KMS-11 (cell line): Measurements from ENCODE around the gene ELP5.

Source experiments
- H2AFZ ChIP-seq: fragments of 200-600 bp; sonication (generic); 2 replicates; pipeline ENCODE4 v1.6.1; 2016; ENCODE audit warnings: antibody characterized with exemption, mixed run types, low read depth
- H3K27ac ChIP-seq: fragments of 200-600 bp; sonication (generic); 2 replicates; pipeline ENCODE4 v1.6.1; 2016; ENCODE audit warnings: mild to moderate bottlenecking, mixed run types
- H3K27me3 ChIP-seq: fragments of 200-600 bp; sonication (generic); 2 replicates; pipeline ENCODE4 v1.6.1; 2017; ENCODE audit warnings: mild to moderate bottlenecking, low read depth, mixed run types, moderate library complexity; ENCODE audit not compliant: insufficient read depth
- H3K36me3 ChIP-seq: fragments of 200-600 bp; sonication (generic); 2 replicates; pipeline ENCODE4 v1.6.1; 2017; ENCODE audit warnings: mild to moderate bottlenecking, mixed run types; ENCODE audit not compliant: insufficient read depth
- H3K4me1 ChIP-seq: fragments of 200-600 bp; sonication (generic); 2 replicates; pipeline ENCODE4 v1.6.1; 2016; ENCODE audit warnings: mild to moderate bottlenecking, low read depth, mixed run types; ENCODE audit not compliant: poor library complexity, severe bottlenecking
- H3K4me2 ChIP-seq: fragments of 200-600 bp; sonication (generic); 2 replicates; pipeline ENCODE4 v1.7.0; 2016; ENCODE audit warnings: mild to moderate bottlenecking, mixed run types
- H3K4me3 ChIP-seq: fragments of 200-600 bp; sonication (generic); IDR thresholded peaks from 2 replicates; pipeline ENCODE4 v1.6.1; 2017; ENCODE audit warnings: low read depth, low read length, mixed read lengths; ENCODE audit not compliant: insufficient read depth
- H3K79me2 ChIP-seq: fragments of 200-600 bp; sonication (generic); 2 replicates; pipeline ENCODE4 v1.6.1; 2016; ENCODE audit warnings: low read depth, mixed run types; ENCODE audit not compliant: insufficient read depth
- H3K9ac ChIP-seq: fragments of 200-600 bp; sonication (generic); 2 replicates; pipeline ENCODE4 v1.6.1; 2016; ENCODE audit warnings: mild to moderate bottlenecking, mixed run types
- H4K20me1 ChIP-seq: fragments of 200-600 bp; sonication (generic); 2 replicates; pipeline ENCODE4 v1.6.1; 2016; ENCODE audit warnings: mild to moderate bottlenecking, mixed run types; ENCODE audit not compliant: insufficient read depth
- CTCF ChIP-seq: fragments of 200-600 bp; sonication (generic); conservative IDR thresholded peaks from 2 replicates; pipeline ENCODE4 v1.6.1; 2017; ENCODE audit warnings: low read depth, mild to moderate bottlenecking, antibody characterized with exemption, low read length, moderate library complexity, mixed read lengths

Gene ELP5

GRCh38 chr17:7246779-7247178, 5.2 kb upstream of the ELP5 start:
- Histone ChIP-seq H3K4me1 (no peaks in the 10 kb centered on the region), H3K79me2 (no peaks in the 10 kb centered on the region), H2AFZ (no peak overlapping the region), H3K4me2 (no peak overlapping the region), H4K20me1 (no peaks in the 10 kb centered on the region), H3K27me3 (no peaks in the 10 kb centered on the region), H3K27ac (no peak overlapping the region), H3K36me3 (no peaks in the 10 kb centered on the region), H3K4me3 (no peak overlapping the region), H3K9ac (no peak overlapping the region)
- no peak for TF ChIP-seq CTCF

GRCh38 chr17:7248796-7249195, 3.2 kb upstream of the ELP5 start:
- no peak overlapping the region for H3K27ac ChIP-seq
- no peaks in the 10 kb centered on the region for H3K4me1 ChIP-seq
- H3K4me2 ChIP-seq, result no peak overlapping the region
- no peak for TF ChIP-seq CTCF
- H3K9ac ChIP-seq, result no peak overlapping the region
- H3K27me3 ChIP-seq, result no peaks in the 10 kb centered on the region
- H4K20me1 ChIP-seq, result no peaks in the 10 kb centered on the region
- H2AFZ ChIP-seq, result no peak overlapping the region
- no peaks in the 10 kb centered on the region for H3K36me3 ChIP-seq
- no peaks in the 10 kb centered on the region for H3K79me2 ChIP-seq
- no peak overlapping the region for H3K4me3 ChIP-seq

GRCh38 chr17:7249214-7249613, 2.8 kb upstream of the ELP5 start:
- no peaks in the 10 kb centered on the region for H3K4me1 ChIP-seq
- no peak overlapping the region for H2AFZ ChIP-seq
- no peak overlapping the region for H3K4me2 ChIP-seq
- TF ChIP-seq CTCF, result no peak
- no peaks in the 10 kb centered on the region for H3K36me3 ChIP-seq
- H3K27ac ChIP-seq, result no peak overlapping the region
- no peak overlapping the region for H3K4me3 ChIP-seq
- no peak overlapping the region for H3K9ac ChIP-seq
- H4K20me1 ChIP-seq, result no peaks in the 10 kb centered on the region
- no peaks in the 10 kb centered on the region for H3K79me2 ChIP-seq
- H3K27me3 ChIP-seq, result no peaks in the 10 kb centered on the region

- no peaks in the 10 kb centered on the region for H3K79me2 ChIP-seq
- H3K4me1 ChIP-seq, result no peaks in the 10 kb centered on the region
- no peak overlapping the region for H2AFZ ChIP-seq
- H3K36me3 ChIP-seq, result no peaks in the 10 kb centered on the region
- no peaks in the 10 kb centered on the region for H3K27me3 ChIP-seq
- no peaks in the 10 kb centered on the region for H4K20me1 ChIP-seq
- H3K4me3 ChIP-seq, result no peak overlapping the region
- H3K27ac ChIP-seq, result no peak overlapping the region
- H3K9ac ChIP-seq, result no peak overlapping the region
- H3K4me2 ChIP-seq, result no peak overlapping the region
- TF ChIP-seq CTCF, result no peak
Observed at GRCh38 chr17:7249830-7250229, 2.2 kb upstream of the ELP5 start.
